Superior temporal gyrus (tissue), 1 donor: ENCODE results near the gene COQ10B.
A peak's percentile ranks its signal among the peaks of the same experiment; 100 is the strongest.
"Not testable (repeated sequence)": the region's sequence is repeated elsewhere in the genome, so short reads cannot be mapped to it uniquely, and the experiment has no call there.

Experiments
- DNase-seq: peaks from one replicate; pipeline ENCODE4 v3.0.0-alpha.2; 2016; ENCODE audit errors: extremely low spot score

Gene COQ10B

DNA sequence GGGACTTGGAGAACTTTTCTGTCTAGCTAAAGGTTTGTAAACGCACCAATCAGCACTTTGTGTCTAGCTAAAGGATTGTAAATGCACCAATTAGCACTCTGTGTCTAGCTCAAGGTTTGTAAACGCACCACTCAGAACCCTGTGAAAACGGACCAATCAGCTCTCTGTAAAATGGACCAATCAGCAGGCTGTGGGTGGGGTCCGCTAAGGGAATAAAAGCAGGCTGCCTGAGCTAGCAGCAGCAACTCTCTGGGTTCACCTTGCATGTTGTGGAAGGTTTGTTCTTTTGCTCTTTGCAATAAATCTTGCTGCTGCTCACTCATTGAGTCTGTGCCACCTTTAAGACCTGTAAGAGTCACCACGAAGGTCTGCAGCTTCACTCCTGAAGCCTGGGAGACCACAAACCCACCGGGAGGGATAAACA, 2.4 kb upstream of the COQ10B start:
- not testable (repeated sequence) for DNase-seq

DNA sequence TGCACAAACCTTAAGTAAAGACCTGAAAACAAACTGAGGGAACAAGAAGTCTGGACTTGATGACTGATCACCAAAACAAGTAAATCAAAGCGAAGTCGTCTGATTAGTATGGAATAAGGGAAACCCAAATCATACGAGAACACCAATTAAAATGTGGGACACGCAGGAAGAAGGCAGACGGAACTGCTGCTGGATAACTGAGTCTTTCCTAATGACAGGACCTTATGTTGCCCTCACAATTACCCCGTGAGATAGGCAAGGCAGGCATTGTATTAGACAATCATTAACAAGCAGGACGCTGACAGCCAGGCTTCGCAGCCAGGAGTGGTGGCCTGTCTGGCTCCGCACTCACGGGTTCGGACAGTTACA, 614 bp upstream of the COQ10B start:
- no peak for DNase-seq

DNA sequence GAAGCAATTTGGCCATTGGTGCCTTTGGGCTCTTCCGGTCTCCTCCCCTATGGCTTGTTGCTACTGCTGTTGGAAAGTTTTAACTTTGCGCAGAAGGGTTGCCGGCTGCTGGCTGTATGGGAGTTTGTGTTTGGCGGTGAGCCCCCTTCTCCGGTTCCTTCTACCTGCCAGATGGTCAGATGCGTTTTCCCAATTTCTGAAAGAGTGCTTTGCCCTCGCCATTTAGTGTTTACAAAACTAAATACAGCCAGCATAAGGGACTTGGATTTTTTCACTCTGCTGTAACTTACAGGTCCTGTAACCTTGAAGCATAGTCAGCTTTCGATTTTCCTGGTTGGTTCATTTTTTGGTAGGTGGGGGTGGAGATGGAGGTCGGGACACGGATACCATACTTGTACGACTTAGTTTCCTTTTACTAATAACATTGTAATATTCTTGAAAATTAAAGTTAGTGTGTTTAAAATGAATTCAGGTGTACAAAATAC, 604 bp downstream of the COQ10B start:
- DNase-seq, result no peak

DNA sequence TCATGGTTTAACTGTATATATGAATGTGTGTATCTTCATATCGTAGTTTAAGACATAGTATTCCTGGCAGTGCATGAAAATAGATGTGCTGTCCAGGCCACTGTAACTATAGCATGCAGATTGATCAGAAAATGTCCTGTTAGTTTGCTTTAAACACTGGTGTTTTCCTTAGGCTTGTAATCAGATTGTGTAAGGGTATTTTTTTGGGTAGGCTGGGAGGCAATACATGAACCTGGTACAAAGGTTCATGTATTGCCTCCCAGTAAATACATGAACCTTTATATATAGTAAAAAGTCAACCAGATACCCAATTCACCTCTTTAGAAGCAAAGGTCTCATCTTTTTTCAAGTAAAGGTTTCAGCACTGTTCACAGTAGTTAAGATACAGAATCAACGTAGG, 1.6 kb downstream of the COQ10B start:
- no peak for DNase-seq

DNA sequence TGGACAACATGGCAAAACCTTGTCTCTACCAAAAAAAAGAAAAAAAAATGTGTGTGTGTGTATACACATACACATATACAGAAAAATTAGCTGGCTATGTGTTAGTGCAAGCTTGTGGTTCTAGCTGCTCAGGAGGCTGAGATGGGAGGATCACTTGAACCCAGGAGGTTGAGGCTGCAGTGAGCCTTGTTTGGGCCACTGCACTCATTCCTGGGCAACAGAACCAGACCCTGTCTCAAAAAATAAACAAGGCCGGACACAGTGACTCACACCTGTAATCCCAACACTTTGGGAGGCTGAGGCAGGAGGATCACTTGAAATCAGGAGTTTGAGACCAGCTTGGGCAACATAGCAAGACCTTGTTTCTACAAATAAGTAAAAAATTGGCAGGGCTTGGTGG, 2.1 kb downstream of the COQ10B start:
- DNase-seq, result no peak

DNA sequence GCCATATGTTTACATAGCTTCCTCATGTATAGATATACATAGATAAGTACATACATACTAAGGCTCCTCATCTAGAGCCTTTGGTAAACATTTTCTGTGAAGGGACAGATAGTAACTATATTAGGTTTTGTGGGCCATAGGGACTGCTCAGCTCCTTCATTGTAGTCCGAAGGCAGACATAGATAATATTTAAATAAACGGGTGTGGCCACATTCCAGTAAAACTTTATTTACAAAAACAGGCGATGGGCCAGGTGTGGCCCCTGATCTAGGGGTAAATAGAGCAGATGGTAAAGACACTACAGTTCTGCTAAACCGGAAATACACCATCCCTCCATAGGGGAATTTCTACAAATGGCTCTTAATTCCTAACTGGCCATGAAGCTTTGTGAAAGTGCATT, 7.3 kb downstream of the COQ10B start:
- no peak for DNase-seq

DNA sequence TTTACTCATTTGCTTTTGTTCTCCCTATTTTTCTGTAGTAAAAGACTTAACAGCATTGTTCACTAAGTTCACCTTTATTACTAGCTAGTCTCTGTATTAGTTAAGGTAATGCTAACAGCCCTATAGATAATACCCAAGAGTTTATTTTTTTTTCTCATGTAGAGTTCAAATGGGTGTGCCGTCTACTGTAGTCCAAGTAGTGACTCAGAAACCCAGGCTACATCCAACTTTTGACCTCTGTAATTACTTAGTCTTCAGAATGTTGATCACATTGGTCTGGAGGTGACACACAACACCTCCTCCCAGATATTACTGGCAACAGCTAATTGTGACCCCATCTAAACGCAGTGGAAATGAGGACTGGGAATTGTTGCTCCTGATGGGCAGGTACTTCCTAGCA, 7.7 kb downstream of the COQ10B start:
- DNase-seq, result no peak

DNA sequence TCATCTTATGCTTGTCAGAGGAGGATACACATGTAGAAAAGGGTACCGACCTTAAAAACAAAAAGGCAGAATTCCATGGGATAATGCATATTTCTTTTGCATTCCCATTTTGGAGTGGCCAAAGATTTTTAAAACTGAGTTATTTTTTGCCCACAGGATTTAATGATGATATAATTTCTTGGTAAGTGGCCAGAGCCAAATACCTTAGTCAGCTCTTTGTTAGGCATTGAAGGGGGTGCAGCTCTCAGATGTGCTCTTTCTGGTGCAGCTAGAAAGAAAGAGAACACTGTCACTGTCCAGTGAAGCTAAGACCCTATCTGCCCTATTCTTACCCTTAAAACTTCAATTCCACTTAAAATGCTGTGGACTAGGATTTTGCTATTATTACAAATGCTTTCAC, 10.8 kb downstream of the COQ10B start:
- DNase-seq, result no peak

DNA sequence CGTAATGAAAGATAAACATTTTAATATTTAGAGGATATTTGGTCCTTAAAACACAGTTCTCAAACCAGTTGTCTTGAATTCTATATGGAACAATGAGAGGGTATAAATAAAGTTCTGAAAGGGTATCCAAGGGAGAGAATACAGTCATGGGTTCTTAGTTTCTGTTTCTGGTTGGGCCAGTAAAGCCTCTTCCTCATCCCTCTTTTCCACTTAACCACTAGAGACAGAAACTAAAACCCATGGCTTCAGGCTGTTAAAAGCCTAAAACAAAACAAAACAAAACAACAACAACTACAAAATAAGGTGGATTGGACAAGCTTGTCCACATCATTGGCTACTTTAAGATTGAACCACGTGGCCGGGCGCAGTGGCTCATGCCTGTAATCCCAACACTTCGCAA, 18.8 kb downstream of the COQ10B start:
- no peak for DNase-seq

DNA sequence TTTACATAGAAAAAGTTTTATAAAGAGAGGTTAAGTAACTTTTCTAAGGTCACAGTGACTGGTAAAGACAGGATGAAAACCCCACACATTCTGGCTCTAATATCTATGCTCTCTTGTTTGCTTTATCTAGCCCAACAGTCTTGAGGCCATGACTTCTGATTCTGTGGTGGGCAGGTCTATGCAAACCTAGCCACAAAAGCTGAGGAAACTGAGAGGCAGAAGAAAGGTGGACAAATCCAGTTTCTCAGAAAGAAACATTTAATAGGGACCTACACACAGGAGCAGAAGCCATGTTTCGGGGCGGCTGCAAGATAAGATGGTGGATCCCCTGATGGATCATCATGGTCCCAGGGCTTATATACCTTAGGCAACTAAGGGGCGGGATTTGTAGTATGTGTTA, 24.4 kb downstream of the COQ10B start:
- DNase-seq, result no peak

DNA sequence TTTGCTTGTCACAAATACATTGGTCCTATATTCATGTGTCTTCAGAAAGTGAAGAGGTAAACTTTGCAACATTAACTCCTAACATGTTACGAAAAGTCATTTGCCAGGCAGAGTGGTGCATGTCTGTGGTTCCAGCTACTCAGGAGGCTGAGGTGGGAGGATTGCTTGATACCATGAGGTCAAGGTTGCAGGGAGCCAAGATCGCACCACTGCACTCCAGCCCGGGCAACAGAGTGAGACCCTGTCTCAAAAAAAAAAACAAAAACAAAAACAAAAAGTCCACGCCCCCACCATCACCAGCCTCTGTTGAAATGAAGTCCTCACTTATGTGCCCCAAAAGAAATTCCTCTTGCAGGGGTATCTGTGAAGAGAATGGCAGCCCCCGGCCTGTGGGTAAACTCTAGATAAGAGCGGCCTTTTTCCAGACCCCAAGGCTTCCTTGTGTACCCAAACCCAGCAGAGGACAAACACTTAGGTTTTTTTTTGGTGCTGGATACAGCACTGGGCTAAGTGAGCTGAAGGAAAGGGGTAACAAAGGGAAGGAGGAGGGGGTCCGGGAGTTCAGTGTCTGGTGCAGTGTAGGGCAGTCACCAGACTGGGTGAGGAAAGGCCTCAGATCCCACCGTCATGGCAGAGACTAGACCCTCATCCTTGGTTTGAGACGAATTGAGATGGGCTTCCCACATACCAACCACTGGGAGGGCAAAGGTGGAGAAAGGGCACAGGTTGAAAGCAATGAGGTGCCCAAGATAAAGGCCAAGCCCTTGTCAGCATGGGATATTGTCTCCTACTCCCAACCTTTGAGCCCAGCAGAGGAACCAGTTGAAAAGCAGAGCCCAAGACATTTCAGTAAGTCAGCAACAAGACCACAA, 27.0 kb downstream of the COQ10B start:
- no peak for DNase-seq

DNA sequence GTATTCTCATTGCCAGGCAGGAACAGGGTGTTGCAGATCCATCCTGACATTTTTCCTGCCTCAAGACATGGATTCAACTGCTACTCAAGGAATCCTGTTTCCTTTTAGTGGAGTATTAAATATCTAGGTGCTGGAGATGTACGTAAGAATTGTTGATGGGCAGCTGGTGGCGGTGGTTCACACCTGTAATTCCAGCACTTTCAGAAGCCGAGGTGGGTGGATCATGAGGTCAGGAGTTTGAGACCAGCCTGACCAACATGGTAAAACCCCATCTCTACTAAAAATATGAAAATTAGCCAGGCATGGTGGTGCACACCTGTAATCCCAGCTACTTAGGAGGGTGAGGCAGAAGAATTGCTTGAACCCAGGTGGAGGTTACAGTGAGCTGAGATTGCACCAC, 30.9 kb downstream of the COQ10B start:
- not testable (repeated sequence) for DNase-seq

DNA sequence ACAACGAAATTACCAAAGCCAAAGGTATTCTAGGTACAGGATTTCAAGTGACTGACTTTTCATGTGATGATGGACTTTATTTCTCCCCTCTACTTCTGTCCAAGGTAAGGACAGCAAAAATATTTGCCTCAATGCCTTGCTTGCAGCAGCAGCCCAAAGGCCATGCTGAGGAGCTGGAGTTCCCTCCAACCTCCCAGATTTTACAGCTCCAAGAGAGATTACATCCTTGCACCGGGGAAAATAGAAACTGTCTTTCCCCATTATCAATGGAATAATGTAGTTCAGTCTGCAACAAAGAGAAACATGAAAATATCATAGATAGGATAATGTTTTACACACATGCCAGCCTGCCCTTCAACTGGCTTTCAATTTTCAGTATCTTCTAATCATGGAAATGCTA, 32.8 kb downstream of the COQ10B start:
- no peak for DNase-seq

DNA sequence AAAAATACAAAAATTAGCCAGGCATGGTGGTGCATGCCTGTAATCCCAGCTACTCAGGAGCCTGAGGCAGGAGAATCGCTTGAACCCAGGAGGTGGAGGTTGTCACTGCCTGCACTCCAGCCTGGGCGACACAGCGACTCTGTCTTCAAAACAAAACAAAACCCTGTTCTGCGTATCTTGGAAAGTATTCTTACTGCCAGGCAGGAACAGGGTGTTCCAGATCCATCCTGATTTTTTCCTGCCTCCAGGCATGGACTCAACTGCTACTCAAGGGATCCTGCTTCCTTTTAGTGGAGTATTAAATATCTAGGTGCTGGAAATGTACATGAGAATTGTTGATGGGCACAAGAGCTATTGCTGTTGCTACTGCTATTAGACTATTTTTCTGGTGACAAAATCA, 34.0 kb downstream of the COQ10B start:
- no peak for DNase-seq

DNA sequence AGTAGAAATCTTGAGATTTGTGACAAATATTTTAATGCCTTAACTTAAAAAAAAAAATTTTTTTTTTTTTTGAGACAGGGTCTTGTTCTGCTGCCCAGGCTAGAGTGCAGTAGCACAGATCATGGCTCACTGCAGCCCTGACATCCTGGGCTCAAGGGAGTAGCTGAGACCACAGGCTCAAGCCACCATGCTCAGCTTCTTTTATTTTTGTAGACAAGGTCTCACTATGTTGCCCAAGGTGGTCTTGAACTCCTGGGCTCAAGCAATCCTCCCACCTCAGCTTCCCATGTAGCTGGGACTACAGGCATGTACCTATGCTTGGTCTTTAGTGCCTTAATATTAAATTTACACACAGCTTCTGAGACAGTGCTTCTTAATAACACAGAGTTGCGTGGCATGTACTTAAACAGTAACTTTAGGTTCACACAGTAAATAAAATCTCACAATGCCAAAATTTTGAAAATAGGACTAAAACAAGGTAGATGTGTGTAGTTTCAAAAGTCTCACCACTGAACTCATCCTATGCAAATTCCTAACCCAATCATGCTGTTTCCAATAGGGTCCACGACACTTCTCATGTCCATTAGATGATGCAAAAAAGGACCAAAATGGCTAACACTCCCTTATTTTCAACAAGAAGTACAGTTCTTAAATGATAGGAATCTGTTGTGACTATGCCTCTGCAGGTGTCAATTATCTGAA, 42.2 kb downstream of the COQ10B start:
- no peak for DNase-seq

DNA sequence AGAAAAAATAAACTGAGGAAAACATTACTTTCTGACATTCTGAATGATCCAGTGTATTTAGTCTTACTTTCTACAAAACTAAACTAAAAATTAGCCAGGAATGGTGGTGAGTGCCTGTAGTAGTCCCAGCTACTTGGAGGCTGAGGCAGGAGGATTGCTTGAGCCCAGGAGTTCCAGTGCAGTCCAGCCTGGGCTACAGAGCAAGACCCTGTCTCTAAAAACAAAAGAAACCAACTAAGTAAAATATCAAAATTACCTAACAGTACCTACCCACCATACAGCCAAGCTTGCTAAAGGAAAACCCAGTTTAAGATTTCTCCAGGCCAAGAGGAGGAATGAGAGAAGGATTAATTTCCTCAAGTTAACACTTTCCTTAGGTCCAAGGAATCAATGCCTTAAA, 43.3 kb downstream of the COQ10B start:
- no peak for DNase-seq

DNA sequence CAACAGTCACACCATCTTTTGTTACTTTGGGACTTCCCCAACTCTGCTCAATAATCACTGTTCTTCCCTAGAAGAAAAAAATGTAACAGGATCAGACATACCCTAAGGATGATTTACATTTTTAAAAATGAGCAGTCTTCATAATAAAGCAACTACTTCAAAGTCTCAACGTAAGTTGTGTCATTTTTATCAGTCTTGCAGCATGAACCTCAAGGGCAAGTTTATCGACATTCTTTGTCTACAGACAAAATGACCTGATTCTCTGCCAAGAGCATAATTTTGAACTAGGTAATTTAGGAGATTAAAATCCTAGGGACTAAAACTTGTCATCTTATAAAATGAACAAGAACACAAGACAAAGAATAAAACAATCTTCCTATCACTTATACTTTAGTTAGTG, 44.0 kb downstream of the COQ10B start:
- no peak for DNase-seq

DNA sequence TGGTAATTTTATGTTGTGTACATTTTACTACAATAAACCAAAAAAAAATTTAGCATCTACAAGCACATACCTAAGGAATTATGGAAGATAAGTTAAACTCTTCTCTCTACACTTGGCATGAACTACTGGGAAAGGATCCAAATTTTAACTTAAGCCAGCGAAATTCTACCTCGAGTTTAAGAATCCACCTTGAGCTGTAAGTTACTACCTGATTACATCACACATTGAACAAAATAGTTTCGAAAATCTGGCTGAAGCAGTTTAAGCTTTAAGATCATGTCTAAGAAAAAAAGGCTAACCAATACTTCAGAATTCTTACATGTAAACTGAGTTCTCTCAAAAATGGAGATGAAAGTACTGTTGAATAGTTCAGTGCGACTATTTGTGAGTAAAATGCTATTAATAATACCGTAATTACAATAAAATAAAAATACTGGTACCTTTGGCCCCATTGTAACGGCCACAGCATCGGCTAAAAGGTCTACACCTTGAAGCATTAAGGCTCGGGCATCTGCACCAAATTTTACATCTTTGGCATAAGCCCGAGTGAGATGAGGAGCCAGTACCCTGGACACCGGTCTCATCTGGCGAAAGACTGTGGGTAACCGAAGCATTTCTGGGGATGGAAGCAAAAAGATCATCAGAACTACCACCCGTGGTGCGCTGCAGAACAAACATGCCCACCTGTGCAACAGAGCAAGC, 45.0 kb downstream of the COQ10B start:
- no peak for DNase-seq

DNA sequence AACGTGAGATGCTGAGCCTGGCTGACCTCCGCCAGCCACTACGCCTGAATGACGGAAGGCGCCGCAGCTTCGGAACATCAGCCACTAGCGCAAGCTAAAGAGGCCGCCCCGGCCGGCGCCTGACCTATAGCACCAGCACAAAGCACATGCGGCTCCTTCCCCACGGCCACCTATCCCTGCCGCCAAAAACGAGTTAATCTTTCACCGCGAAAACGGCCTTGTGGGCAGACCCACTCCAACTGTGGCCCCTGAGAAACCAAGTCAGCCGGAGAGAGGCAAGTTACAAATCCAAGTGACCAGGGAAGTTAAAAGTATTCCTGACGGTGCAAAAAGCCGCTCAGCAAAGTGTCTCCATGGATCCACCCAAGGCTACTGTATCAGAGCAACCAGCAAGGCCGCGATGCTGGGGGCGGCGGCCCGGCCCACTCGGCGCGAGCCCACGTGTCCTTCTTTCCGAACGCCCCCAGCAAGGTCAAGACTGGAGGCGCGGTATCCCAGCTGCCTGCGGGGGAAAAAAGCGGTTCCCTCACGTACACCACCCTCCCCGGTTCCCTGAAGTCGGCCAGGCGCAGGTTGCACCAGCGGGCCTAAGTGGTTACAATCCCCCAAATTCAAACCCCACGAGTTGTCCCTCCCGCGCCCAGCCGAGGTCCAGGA, 45.7 kb downstream of the COQ10B start:
- DNase-seq, result no peak

DNA sequence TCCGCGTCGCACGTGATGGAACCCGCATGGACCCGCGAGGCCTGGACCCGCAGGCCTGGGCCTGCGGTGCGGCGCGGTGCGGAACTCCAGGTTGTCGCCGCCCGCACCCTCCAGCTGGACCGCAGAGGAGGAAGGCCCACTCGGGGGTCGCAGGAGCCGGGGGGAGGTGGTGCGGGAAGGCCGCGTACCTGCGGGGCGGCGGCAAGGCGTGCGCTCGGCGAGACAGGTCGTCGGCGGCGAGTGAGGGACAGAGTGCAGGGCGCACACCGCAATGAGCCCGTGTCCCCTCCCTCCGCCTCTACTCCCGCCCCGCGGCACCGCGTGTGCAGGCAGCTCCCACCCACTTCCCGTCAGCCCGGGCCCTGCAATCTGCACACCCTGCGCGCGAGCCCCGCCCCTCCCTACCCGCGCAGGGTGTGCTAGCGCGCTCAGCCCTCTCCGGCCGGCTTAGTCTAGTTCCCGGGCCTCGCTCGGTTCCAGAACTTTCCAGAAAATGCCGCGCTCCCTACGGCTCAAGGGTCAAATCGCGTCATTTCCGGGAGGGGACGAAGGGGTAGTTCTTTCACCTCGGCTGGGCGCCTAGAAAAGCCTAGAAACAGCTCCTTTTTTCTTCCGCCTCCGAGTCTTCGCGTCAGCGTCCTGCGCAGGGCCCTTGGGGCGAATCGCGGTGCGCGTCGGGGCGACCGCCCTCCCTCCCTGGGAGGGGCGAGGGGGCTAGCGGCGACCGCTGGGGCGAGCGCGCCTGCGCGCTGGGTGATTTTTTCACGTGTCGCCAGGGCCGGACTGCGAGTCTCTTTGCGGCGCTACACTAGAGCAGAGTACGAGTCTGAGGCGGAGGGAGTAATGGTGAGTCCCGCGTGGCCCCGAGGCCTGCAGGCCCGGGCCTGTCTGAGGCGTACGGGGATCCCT, 46.5 kb downstream of the COQ10B start, which contains the start of the genes HSPD1 and HSPE1:
Gene HSPD1 (minus strand): TSS at position 247 of the 909 bp plus-strand sequence. CDS start 992 bp downstream, outside the sequence.
Gene HSPE1 (plus strand): TSS at position 786 of the 909 bp plus-strand sequence. CDS start 58 bp downstream, at position 844.
- DNase-seq, result peak; percentile 100
